ENCODE results near the gene ZNF281.

GRCh38 chr1:200388791-200389190, 21.0 kb downstream of the ZNF281 start:
- TF ChIP-seq, protein P1, sequence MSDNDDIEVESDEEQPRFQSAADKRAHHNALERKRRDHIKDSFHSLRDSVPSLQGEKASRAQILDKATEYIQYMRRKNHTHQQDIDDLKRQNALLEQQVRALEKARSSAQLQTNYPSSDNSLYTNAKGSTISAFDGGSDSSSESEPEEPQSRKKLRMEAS (IDR thresholded peaks at IDR 0.05), result no peak
- TF ChIP-seq REST (IDR thresholded peaks at IDR 0.05) (no peak), CHD2 (IDR thresholded peaks at IDR 0.05; ENCODE audit: low read length, partially characterized antibody) (no peak), PHF8 (IDR thresholded peaks at IDR 0.05; ENCODE audit: borderline replicate concordance, low read depth) (no peak), ESRRA (IDR thresholded peaks at IDR 0.05; ENCODE audit: borderline replicate concordance, low read length) (no peak), MAZ (IDR thresholded peaks at IDR 0.05; ENCODE audit: borderline replicate concordance, low read depth, low read length) (no peak), RNF2 (IDR thresholded peaks at IDR 0.05; ENCODE audit: borderline replicate concordance, low read depth) (no peak), KDM1A (IDR thresholded peaks at IDR 0.05; ENCODE audit: low read depth) (no peak), BCL3 (IDR thresholded peaks at IDR 0.05) (no peak), RAD21 (conservative IDR thresholded peaks at IDR 0.05 in 1 of 2, IDR thresholded peaks at IDR 0.05 in 1 of 2) (no peak), CHD4 (IDR thresholded peaks at IDR 0.05; ENCODE audit: borderline replicate concordance) (no peak), FOXS1 (CRISPR knock-in tag; IDR thresholded peaks at IDR 0.05) (no peak)
- TF ChIP-seq, protein P2, sequence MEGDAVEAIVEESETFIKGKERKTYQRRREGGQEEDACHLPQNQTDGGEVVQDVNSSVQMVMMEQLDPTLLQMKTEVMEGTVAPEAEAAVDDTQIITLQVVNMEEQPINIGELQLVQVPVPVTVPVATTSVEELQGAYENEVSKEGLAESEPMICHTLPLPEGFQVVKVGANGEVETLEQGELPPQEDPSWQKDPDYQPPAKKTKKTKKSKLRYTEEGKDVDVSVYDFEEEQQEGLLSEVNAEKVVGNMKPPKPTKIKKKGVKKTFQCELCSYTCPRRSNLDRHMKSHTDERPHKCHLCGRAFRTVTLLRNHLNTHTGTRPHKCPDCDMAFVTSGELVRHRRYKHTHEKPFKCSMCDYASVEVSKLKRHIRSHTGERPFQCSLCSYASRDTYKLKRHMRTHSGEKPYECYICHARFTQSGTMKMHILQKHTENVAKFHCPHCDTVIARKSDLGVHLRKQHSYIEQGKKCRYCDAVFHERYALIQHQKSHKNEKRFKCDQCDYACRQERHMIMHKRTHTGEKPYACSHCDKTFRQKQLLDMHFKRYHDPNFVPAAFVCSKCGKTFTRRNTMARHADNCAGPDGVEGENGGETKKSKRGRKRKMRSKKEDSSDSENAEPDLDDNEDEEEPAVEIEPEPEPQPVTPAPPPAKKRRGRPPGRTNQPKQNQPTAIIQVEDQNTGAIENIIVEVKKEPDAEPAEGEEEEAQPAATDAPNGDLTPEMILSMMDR (IDR thresholded peaks at IDR 0.05), result no peak

Measured in A549 (cell line).